SK-MEL-5 (cell line): ENCODE results near the gene GMDS. TPM values are rescaled to one million over a fixed set of nuclear protein-coding genes. Genes with fewer than 3 reads are reported as not detected.

ENCODE experiments used
- DNase-seq: peaks from one replicate; pipeline ENCODE4 v3.0.0-alpha.2; 2016; ENCODE audit warnings: low read depth, low spot score
- in situ Hi-C: cut with HindIII; loops from 2 replicates; pipeline ENCODE4 v1.10.0; 2016; ENCODE audit warnings: low sequenced_read_pairs, high pct_unique_total_duplicates, low pct_unique_long_range_greater_than_20kb
- total RNA-seq: library from RNA; depleted of rRNA; stranded (reverse); fragments of >200 nt; shearing (Covaris generic); gene quantifications from 2 replicates; pipeline ENCODE4 v1.2.3, GENCODE V29; 2014

GMDS gene
- total RNA-seq, 1 experiment from 2014 or later, result 23.6 TPM

DNA sequence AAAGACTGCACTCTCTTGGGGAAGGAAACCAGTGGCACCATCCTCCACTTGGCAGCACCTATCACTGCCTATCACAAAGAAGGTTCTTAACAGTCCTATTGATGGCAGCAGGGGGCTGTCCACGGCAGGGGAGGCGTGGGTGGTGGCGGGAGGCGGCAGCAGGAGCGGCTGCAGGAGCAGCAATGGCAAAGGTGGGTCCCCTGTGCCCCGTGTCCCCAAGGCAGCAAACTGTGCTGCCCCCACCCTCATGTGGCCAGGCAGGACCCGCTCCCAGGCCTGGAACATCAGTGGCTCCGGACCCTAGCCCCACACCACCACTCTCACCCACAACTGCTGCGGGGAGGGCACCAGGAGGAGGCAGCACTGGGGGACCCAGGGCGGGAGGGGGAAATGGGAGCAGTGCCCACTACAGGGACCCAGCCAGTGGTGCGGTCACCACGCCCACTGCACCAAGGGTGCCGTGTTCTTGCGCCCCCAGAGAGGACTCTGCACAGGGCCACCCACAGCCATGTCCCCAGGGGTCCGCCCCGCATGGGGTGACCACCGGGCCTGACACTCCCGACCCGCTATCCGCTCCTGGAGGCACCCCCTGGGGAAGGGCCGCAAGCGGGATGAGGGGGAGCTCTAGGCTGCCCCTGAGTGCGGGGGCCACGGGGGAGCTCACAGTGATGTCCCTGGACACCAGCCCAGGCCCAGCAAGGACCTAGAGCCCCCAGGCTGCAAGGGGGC is 54.6 kb downstream of the GMDS start:
- in situ Hi-C loops, result no loop called here
- DNase-seq, result no peak

DNA sequence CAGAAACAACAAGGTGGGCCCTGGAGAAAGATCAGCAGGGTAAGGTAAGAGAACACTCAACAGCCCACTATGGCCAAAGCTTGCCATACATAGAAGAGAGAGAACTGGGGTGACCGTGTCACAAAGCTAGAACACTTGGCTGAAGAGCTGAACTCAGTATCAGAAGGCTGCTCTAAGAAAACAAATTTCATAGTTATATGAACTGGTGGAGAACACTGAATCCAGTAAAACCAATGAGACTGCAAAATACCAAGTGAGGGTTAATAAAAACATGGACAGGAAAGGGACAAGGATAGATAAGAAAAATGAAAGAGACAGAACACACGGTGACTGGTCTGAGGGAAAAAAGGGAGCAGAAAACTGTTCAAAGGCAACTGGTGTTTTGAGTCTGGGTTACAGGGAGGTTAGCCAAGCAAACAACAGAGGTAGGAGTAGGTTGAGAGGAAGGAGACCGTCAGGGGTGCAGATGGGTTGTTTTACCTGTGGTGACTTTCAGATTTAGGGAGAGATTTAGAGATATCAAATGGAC is 56.5 kb downstream of the GMDS start:
- in situ Hi-C loops, result loop anchor here (10.0 kb wide), 1 partner anchor 74 kb away; no protein-coding TSS in a partner anchor

DNA sequence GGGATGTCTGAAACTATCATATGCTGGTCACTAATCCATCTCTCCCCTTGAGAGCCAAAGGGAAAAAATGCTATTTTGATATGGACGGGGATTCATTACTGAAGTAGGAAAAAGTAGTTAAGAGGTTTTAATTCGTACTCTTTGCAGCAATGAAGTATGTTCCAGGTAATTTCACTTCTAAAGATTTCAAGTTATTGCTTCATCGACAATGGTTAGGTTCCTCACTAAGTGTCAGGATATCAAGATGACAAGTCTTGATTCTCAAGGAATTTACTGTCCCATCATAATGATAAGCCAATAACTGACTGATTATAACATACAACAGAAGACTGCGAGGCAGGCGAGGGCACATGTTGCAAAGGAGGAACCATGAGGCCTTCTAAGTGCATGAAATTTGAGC is 57.0 kb downstream of the GMDS start:
- in situ Hi-C loops, result loop anchor here (10.0 kb wide), 1 partner anchor 74 kb away; no protein-coding TSS in a partner anchor
- no peak for DNase-seq

More for the DNA sequence above, 56.5 kb downstream of the GMDS start:
- no peak for DNase-seq

DNA sequence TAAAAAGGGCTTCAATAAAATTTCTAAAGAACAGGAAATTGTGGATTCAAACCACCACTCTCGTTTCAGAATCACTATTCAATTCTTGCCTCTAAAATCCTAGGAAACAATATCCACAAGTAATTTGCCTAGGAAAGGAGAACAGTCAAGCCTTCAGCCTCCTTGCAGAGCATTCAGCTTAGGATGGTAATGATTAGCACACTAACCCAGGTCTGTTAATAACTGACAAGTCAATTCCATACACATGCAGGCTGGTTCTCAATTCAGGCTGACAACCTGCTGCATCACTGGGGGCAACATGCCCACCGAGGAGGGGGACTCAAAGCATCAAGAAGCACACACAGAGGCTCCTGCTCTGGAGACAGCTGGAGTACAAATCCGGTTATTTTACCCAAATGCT is 57.6 kb downstream of the GMDS start:
- in situ Hi-C loops, result loop anchor here (10.0 kb wide), 1 partner anchor 73 kb away; no protein-coding TSS in a partner anchor
- DNase-seq, result no peak

DNA sequence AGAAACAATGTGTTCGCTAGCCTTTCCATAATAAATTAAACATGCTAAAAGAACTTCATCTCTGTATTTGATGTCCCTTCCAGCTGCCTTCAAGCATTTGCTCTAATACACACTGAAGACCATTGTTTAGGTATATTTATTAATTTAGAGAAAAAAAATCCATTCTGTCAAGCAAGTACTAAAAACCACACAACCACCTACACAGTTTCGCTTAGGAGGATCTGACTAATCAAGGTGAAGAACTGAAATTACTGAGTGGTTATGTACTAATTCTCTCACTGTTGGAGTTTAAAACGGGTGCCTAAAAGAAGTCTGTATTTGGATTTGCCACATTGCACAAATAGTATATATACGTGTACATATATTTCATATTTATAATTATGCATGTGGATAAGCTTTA is 58.9 kb downstream of the GMDS start:
- DNase-seq, result no peak
- in situ Hi-C loops, result loop anchor here (10.0 kb wide), 1 partner anchor 72 kb away; no protein-coding TSS in a partner anchor

DNA sequence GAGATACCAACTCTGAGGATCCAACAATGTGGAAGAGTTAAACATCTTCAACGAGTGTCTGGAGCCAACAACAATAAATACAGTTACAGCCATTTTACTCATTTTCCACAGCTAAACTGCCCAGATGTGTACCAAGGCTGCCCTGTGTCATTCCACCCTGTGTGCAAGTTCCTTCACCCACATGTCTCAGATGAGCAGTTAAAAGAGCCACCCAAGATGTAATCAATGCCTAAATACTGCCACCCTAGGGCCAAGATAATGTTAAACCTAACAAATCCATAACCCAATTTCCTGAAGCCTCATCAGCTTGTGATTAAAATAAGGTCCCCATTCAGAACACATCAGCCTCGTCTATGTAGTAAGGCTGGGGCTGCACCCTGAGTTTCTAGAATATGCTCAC is 59.9 kb downstream of the GMDS start:
- in situ Hi-C loops, result loop anchor here (10.0 kb wide), 1 partner anchor 71 kb away; no protein-coding TSS in a partner anchor
- DNase-seq, result peak; percentile 33

DNA sequence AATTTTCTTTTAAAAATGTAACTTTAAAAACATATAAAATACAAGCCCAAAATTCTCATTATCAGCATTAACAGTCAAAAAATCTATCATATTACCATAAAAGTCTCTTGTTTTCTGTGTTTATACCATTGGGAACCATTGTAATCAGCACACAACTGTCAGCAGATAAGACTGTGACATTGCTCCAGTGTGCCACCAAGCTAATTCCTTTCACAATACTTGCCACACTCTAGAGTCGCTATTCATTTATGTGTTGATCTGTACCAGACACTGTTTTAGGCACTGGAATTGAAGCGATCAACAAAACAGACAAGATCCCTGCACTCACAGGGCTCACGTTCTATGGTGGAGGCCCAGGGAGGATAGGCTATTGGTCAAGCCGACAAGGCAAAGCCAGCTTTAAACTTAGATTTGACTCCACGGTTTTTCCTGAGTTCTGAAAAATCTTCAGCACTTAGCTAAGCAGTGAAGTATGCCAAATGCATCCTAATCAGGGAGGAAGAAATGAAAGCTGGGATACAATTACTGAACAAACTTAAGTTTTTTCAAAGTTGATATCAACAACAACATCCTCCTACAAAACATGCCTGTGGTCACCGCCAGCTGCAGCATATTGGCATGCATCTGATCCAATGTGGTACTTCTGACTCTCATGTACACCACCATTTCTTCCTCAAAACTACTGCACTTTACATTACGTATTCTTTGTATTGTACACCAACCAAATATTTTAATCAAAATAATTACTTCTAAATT is 60.5 kb downstream of the GMDS start:
- in situ Hi-C loops, result loop anchor here (10.0 kb wide), 1 partner anchor 70 kb away; no protein-coding TSS in a partner anchor

DNA sequence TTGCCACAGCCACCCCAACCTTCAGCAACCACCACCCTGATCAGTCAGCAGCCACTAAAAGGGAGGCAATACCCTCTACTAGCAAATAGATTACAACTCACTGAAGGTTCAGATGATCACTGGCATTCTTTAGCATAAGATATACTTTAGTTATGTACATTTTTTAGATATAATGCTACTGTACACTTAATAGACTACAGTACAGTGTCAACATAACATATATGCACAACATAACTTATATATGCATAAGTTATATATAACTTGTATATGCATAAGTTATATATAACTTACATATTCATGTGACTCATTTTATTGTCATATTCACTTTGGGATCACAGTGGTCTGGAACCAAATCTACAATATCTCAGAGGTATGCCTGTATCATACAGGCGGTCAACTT is 61.7 kb downstream of the GMDS start:
- no peak for DNase-seq
- in situ Hi-C loops, result loop anchor here (10.0 kb wide), 1 partner anchor 69 kb away; no protein-coding TSS in a partner anchor

More for the DNA sequence above, 60.5 kb downstream of the GMDS start:
- DNase-seq, result no peak

DNA sequence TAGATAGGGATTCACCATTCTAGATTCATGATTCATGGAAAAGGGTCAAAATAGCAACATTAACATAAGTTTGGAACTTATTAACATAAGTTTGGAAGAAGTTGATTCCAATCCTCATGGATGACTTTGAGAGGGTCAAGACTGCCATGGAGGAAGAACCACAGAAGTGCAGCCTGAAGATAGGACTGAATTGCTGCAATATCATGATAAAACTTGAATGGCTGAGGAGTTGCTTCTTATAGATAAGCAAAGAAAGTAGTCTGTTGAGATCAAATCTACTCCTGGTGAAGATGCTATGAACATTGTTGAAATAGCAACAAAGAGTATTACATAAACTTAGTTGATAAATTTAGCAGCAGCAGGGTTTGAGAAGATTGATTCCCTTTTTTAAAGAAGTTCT is 62.2 kb downstream of the GMDS start:
- in situ Hi-C loops, result loop anchor here (10.0 kb wide), 1 partner anchor 68 kb away; no protein-coding TSS in a partner anchor
- no peak for DNase-seq

DNA sequence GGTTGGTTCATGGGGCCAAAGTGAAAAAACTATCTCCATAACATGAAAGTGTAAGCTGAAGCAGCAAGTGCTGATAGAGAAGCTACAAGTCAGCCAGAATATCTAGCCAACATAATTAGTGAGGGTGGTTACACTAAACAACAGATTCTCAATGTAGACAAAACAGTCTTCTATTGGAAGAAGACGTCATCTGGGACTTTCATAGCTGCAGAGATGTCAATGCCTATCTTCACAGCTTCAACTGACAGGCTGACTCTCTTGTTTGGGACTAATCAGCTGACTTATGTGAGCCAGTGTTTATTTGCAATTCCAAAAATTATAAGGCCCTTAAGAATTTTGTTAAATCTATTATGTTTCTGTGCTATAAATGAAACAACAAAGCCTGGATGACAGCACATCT is 63.2 kb downstream of the GMDS start:
- in situ Hi-C loops, result loop anchor here (10.0 kb wide), 1 partner anchor 67 kb away; no protein-coding TSS in a partner anchor
- peak; percentile 92 for DNase-seq

DNA sequence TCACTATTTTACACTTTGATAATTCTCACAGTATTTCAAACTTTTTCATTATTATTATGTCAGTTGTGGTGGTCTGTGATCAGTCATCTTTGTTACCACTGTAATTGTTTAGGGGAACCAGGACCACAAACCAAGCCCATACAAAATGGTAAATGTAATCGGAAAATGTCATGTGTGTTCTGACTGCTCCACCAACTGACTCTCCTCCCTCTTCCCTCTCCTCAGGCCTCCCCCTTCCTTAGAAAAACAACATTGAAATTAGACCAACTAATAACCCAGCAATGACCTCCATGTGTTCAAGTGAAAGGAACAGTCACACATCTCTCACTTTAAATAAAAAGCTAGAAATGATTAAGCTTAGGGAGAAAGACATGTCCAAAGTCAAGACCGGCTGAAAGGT is 63.8 kb downstream of the GMDS start:
- no peak for DNase-seq
- in situ Hi-C loops, result loop anchor here (10.0 kb wide), 1 partner anchor 67 kb away; no protein-coding TSS in a partner anchor

DNA sequence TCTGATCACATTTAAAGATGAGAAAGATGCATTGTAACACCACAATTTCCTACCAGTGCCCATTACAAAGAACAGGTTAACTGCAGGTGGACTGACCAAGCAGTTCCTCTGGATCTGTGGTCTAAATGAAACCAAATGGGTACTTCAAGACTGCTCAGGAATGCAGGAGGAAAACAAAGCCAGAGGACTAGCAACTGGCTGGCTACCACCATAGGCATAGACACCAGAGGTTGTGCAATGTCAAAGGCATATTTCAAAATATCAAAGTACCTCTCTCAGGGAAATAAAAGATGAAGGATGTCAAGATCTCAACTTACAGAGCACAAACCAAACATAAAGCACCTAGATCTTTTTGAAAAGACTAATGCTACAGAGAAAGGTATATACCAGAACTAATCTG is 65.5 kb downstream of the GMDS start:
- in situ Hi-C loops, result loop anchor here (10.0 kb wide), 1 partner anchor 65 kb away; no protein-coding TSS in a partner anchor

DNA sequence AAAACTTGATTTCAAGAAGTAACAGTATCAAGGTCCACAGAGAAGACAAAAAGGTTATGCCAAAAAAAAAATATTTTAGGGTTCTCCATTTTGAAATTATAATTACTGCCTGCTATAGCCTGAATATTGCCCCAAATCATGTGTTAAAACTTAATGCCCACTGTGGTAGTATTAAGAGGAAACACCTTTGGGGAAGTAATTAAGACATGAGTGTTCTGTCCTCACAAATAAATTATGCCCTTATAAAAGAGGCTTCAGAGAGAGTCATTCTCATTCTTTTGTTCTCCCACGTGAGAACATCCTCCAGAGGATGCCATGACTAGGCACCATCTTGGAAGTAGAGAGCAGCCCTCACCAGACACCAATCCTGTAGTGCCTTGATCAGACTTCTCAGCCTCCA is 66.2 kb downstream of the GMDS start:
- DNase-seq, result no peak
- in situ Hi-C loops, result no loop called here

More for the DNA sequence above, 65.5 kb downstream of the GMDS start:
- no peak for DNase-seq

DNA sequence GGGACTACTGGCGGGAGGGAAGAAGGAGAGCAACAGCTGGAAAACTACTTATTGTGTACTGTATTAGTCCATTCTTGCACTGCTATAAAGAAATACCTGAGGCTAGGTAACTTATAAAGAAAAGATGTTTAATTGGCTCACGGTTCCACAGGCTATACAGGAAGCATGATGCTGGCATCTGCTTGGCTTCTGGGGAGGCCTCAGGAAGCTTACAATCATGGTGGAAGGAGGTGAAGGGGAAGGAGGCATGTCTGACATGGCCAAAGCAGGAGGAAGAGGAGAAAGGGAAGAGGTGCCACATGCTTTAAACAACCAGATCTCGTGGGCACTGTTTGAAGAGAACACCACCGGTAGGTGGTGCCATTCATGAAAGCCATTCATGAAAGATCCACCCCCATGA is 67.3 kb downstream of the GMDS start:
- in situ Hi-C loops, result no loop called here
- DNase-seq, result no peak

DNA sequence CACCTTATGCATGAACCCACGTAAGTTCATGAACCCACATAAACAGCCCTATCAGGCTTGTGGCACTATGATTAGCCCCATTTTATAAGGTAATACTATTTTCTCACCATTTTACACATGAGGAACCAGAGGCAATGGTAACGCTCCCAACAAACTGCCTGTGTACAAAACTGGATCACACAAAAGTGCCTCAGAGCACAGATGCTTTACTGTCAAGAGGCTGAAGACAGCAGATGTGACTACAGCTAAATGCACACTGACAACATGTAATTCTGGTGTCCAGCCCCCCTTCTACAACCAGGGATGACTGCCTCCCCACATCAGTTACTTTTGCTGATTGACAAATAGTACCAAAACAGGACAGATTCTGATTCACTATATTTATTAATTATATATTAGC is 69.6 kb downstream of the GMDS start:
- DNase-seq, result no peak
- in situ Hi-C loops, result no loop called here

DNA sequence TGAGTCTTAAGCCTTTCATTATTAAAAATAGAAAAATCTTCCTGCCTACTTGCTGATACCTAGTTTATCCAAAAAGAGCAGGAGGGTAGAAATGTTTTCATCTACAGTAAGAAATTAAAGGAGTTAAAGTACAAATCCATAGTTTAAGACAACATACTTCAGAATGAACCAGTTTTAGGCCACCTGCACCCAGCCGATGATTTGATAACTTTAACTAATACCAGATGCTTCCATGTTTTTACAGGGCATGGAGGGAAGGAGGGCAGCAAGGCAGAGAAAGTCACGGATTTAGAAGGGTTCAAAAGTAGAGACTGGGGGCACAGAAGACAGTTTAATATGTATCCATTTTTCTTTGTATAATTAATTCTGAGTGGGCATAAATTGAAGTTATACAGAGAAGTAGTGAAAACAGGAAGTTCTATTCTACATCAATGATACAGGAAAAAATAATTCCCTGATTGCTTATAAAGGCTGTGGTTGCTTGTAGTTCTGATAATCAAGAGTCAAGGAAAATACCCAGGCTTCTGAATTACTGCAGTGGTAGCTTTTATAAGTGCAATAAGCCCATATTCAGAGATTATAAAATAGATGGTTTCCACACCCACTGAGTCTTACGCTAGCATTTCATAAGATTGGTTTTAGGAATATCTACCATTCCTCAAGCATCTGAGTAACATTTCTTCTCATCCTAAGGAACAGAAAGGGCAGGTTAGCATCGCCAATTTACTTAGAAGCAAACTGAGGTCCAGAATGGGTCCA is 72.0 kb downstream of the GMDS start:
- DNase-seq, result no peak
- in situ Hi-C loops, result no loop called here

DNA sequence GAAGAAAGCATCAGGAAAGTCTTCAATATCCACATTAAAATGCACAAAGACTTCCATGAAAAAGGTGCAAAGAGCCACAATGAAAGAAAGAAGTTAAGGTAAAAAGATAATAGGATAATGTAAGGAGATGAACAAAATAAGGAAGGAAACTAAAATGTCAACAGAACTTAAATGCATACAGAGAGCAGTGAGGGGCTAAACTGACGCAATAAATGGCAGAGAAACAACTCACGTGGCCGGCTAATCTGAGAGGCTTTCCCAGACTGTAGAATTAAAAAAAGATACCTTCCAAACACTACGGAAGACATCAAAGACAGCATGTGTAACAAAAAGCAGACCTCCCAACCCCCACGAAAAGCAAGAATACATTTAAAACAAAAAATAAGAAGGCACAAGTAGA is 73.7 kb downstream of the GMDS start:
- in situ Hi-C loops, result no loop called here
- no peak for DNase-seq
